NCI-H345 treated with DMSO at 0.1 percent for 48 hours (cell line): ENCODE measurements around the gene DNAH1.

Experiments
- DNase-seq: peaks from one replicate; lab custom pipeline; 2025; ENCODE audit not compliant: unreplicated experiment; lab: John Stamatoyannopoulos, UW

The DNAH1 gene

GRCh38 chr3:52443791-52444687, 127.9 kb downstream of the DNAH1 start:
- DNase-seq = no peak

- DNase-seq = peak; percentile 0
Measured at GRCh38 chr3:52444860-52445793, 129.0 kb downstream of the DNAH1 start, which contains the start of gene SEMA3G. TSS of gene SEMA3G (minus strand) at chr3:52445103. CDS start at chr3:52445027, 76 bp downstream.

- DNase-seq = no peak
Measured at GRCh38 chr3:52446042-52446441, 129.9 kb downstream of the DNAH1 start.

DNA sequence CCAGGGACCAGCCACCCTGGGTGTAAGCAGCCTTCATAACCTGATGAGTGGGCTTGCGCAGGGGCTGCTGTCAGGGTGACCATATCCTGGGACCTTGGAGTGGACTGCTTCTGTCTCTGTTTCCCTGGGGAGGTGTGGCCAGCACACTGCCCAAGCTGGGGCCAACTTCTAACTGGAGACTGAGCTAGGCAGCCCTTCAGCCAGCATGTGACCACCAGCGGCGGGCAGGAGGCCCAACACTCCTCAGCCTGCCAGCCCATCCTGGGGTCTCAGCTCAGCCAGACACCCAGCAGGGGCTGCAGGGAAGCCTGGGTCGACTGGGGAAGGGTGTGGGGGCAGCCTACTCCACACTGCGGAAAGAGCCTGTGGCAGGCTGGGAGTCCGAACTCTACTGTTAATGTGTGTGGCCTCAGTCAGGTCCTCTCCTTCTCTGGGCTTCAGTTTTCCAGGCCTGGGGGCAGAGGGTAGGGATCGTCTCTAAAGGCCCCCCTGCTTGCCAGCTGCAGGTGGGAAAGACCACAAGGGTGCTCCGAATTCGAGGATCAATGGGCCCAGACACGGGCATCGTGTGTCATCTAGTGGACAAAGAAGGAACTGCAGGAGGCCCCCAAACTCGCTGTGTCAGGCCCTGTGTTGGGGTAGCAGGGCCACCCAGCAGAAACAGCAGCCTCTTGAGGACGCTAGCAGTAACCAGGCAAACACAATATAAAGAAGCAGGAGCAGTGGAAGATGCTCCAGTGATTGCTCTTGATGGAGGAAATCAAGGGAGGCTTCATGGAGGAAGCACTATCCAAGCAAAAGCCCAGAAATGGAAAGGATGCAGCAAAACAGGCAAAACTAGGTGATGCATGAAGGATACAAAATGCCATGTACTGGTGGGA, 130.8 kb downstream of the DNAH1 start:
- peak; percentile 5 for DNase-seq

DNA sequence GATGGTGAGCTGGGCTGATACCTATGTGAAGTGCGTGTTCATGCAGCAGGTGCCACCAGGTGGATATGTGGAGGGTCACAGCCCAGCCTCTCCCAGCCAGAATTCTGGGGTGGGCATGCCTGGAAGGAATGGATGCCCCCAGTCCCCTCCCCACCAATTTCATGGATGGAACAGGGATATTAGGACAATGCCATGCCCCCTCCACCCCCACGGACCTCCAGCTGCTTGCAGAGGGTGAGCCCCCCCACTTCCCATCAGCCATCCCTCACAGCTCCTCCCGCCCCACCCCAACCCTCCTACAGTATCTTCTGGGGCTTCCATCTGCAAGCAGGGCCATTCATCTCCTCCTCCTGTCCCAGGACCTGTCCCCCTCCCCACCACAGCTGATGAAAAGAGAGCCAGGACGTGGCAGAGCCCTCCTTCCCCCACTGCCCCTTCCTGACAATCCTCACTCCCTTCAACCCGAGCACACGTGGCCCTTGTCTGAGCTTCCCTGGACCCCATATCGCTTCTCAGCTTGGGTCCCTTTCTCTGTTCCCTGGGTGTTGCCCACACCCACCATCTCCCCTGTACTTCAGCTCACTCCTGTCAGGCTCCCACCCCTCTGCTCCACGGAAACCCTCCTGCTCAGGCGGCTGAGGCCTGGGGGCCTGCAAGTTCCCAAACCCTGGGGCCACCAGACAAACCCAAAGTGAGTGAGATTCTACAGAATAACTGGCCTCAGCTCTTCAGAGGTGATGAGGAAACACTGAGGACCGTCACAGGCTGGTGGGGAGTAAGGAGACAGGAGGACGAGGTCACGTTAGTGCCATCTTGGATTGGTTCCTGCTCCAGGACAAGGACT, 131.6 kb downstream of the DNAH1 start:
- no peak for DNase-seq
